ENCODE results near the gene ARHGAP22.

GRCh38 chr10:48517911-48518811, 86.7 kb downstream of the ARHGAP22 start:
- TF ChIP-seq, protein P1, sequence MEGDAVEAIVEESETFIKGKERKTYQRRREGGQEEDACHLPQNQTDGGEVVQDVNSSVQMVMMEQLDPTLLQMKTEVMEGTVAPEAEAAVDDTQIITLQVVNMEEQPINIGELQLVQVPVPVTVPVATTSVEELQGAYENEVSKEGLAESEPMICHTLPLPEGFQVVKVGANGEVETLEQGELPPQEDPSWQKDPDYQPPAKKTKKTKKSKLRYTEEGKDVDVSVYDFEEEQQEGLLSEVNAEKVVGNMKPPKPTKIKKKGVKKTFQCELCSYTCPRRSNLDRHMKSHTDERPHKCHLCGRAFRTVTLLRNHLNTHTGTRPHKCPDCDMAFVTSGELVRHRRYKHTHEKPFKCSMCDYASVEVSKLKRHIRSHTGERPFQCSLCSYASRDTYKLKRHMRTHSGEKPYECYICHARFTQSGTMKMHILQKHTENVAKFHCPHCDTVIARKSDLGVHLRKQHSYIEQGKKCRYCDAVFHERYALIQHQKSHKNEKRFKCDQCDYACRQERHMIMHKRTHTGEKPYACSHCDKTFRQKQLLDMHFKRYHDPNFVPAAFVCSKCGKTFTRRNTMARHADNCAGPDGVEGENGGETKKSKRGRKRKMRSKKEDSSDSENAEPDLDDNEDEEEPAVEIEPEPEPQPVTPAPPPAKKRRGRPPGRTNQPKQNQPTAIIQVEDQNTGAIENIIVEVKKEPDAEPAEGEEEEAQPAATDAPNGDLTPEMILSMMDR (IDR thresholded peaks at IDR 0.05) = no peak
- no peak for TF ChIP-seq ZFX (IDR thresholded peaks at IDR 0.05; ENCODE audit: borderline replicate concordance)
